SK-N-MC (cell line): ENCODE measurements around the gene RBKS.

Experiments used
- DNase-seq: peaks from one replicate; pipeline ENCODE4 v3.0.0-alpha.2; 2011; ENCODE audit warnings: low read depth, low spot score
- H3K27ac ChIP-seq: fragments of 200-600 bp; sonication (generic); 2 replicates; pipeline ENCODE4 v1.5.1; 2016; ENCODE audit warnings: mixed run types
- H3K36me3 ChIP-seq: fragments of 200-600 bp; sonication (generic); 2 replicates; pipeline ENCODE4 v1.6.1; 2017; ENCODE audit warnings: antibody characterized with exemption, low read length, mixed read lengths; ENCODE audit not compliant: insufficient read depth
- H3K4me3 ChIP-seq: fragments of 200-600 bp; sonication (generic); 2 replicates; pipeline ENCODE4 v1.5.1; 2016
- H3K9ac ChIP-seq: fragments of 200-600 bp; sonication (generic); 2 replicates; pipeline ENCODE4 v1.8.0; 2017; ENCODE audit warnings: mixed run types, mixed read lengths; ENCODE audit not compliant: insufficient read length
- H3K9me3 ChIP-seq: fragments of 200-600 bp; sonication (generic); 2 replicates; pipeline ENCODE4 v1.6.1; 2017; ENCODE audit warnings: low read depth, mild to moderate bottlenecking, antibody characterized with exemption, low read length, moderate library complexity, mixed read lengths
- EZH2 ChIP-seq: fragments of 200-600 bp; sonication (generic); IDR thresholded peaks from one replicate; pipeline ENCODE4 v1.6.1; 2017; ENCODE audit warnings: antibody characterized with exemption
- FOXP2 ChIP-seq: optimal IDR thresholded peaks from 2 replicates; pipeline ENCODE3; 2011; ENCODE audit warnings: mild to moderate bottlenecking, moderate library complexity; ENCODE audit not compliant: insufficient read depth; ENCODE audit errors: extremely low read length, control extremely low read depth
- POLR2AphosphoS5 ChIP-seq: IDR thresholded peaks from 2 replicates; pipeline ENCODE4 v1.6.1; 2012; ENCODE audit warnings: mild to moderate bottlenecking, low read depth, low read length, borderline replicate concordance

RBKS gene

DNA sequence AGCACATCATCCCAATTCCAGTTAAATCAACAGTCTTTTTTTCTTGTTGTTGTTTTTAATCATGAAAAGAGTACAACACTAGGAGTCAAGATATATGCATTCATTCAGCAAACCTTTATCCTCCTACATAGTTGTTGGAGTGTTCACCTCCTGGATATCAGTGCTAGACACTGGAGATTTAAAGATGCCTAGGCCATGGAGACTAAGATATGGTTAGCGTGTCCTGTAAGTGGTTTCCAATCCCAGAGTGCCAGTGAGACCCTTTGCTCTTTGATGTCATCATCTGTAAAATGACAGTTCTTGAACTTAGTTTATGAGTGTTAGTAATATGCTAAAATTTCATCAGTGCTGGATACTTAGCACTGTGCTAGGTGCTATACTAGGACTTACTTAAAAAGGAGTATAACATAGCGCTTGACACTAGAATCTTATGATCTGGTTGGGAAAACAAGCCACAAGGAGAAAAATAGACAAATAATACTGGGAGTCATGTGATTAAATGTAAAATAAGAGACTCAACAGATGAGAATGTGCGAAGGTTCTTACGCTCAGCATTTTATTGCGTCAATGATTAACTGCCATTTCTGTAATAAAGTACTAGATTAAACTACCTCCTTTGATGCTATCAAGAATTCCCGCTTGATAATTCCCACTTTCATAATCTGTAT lies 31.8 kb upstream of the RBKS start:
- no peak overlapping the region for H3K4me3 ChIP-seq
- H3K9ac ChIP-seq = no peak overlapping the region
- no peak for DNase-seq
- no peaks in the 10 kb centered on the region for H3K9me3 ChIP-seq
- no peak overlapping the region for H3K27ac ChIP-seq
- TF ChIP-seq POLR2AphosphoS5 (no peak), EZH2 (no peak), FOXP2 (no peak)
- H3K36me3 ChIP-seq = no peaks in the 10 kb centered on the region

GRCh38 chr2:27921424-27921823 lies 31.2 kb upstream of the RBKS start:
- H3K9ac ChIP-seq = no peak overlapping the region
- no peak overlapping the region for H3K4me3 ChIP-seq
- DNase-seq = no peak
- no peak overlapping the region for H3K27ac ChIP-seq
- H3K9me3 ChIP-seq = no peaks in the 10 kb centered on the region
- no peaks in the 10 kb centered on the region for H3K36me3 ChIP-seq
- no peak for TF ChIP-seq POLR2AphosphoS5
- TF ChIP-seq FOXP2 = no peak
- TF ChIP-seq EZH2 = no peak

- Histone ChIP-seq H3K4me3 (no peak overlapping the region), H3K9me3 (no peaks in the 10 kb centered on the region), H3K27ac (no peak overlapping the region), H3K36me3 (no peaks in the 10 kb centered on the region), H3K9ac (no peak overlapping the region)
- no peak for DNase-seq
- TF ChIP-seq POLR2AphosphoS5 (no peak), FOXP2 (no peak), EZH2 (no peak)
Observed at GRCh38 chr2:27920148-27920885, 30.1 kb upstream of the RBKS start.

DNA sequence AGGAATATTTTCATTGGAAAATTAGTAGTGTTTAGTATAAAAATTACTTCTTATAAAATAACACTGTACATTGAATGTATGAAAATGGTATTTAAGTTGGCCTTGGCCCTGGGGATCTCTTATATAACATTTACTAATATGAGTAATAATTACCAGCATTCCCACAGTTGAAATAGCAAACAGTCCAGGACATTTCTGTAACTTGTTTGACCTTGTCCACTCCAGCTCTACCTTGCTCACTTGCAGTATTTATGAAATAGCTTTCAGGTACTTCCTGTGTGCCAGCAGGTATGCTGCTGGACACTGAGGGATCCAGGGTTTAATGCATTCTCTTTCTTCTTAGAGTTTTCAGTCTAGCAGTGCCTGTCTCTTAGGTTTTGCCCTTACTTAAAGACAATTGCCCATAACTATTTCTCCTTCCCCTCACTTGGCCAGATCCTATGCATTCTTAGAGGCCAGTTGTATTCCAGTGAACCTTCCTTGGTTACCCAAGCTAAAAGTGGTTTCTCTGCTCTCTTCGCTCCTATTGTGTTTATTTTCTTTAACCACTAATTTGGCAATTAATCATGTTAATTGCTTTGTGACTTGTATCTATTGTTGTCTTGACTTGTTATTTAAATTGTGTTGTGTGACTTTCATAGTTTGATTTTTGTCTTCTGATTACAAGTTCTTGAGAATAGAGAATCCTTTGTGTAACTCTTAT lies 26.3 kb upstream of the RBKS start:
- Histone ChIP-seq H3K36me3 (no peaks in the 10 kb centered on the region), H3K9ac (no peak overlapping the region), H3K27ac (no peak overlapping the region), H3K4me3 (no peak overlapping the region), H3K9me3 (no peaks in the 10 kb centered on the region)
- DNase-seq = no peak
- no peak for TF ChIP-seq FOXP2
- no peak for TF ChIP-seq POLR2AphosphoS5
- TF ChIP-seq EZH2 = no peak

DNA sequence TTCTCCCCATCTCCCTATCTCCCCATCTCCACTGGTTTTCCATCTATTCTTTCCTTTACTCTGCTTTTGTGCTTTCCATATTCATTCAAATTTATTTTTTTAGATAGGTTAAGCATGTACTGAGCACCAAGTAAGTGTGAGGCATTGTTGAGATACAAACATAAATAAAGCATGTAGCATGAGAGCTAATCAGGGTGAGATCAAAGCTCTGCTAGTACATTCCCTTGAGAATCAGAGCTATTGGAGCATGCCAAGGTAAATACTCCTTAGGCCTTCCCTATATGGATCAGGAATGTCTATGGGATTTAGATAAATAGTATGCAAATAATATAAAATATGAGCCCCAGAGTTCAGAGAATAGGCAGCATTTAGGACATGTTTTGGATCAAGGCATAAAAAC lies 25.7 kb upstream of the RBKS start:
- Histone ChIP-seq H3K4me3 (no peak overlapping the region), H3K27ac (no peak overlapping the region), H3K9me3 (no peaks in the 10 kb centered on the region), H3K9ac (no peak overlapping the region), H3K36me3 (no peaks in the 10 kb centered on the region)
- TF ChIP-seq POLR2AphosphoS5 = no peak
- TF ChIP-seq FOXP2 = no peak
- no peak for TF ChIP-seq EZH2
- DNase-seq = no peak

DNA sequence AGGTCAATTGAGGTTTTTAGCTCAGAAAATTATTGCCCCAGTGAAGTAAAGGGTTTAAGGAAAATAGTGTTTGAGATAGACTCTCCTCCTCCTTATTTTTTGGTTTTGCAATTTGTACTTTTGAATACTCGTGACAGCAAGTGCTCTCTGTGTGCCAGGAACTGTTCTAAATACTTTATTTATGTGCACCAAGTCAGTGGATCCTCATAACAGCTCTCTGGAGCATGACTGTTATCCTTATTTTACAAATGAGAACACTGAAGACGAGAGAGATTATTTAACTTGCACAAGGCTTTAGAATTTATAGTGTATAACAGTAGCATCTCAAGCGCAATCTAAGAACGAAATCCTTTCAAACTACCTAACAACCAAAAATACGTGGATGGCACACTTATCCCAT lies 25.0 kb upstream of the RBKS start:
- TF ChIP-seq POLR2AphosphoS5 (no peak), FOXP2 (no peak), EZH2 (no peak)
- no peaks in the 10 kb centered on the region for H3K9me3 ChIP-seq
- H3K36me3 ChIP-seq = no peaks in the 10 kb centered on the region
- H3K9ac ChIP-seq = no peak overlapping the region
- DNase-seq = no peak
- H3K4me3 ChIP-seq = no peak overlapping the region
- H3K27ac ChIP-seq = no peak overlapping the region

DNA sequence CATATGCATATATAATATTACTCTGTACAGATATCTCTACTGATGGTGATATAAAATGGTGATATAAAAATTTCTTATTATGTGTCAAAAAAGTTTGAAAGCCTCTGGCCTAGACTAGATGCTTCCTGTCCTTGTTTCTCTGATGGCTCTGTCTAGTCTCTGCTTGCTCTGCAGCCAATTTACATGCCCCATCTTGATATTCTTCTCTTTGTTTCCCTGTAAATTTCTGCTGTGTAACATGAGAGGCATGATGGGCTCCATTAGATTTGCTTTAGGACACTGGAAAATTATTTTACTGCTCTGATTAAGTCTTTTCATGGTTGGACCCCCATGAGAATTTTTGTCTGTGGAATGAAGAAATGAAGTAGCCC lies 24.6 kb upstream of the RBKS start:
- no peak for DNase-seq
- H3K4me3 ChIP-seq = no peak overlapping the region
- H3K9me3 ChIP-seq = no peaks in the 10 kb centered on the region
- no peak overlapping the region for H3K9ac ChIP-seq
- no peak overlapping the region for H3K27ac ChIP-seq
- TF ChIP-seq EZH2 (no peak), POLR2AphosphoS5 (no peak), FOXP2 (no peak)
- no peaks in the 10 kb centered on the region for H3K36me3 ChIP-seq

GRCh38 chr2:27914041-27914804 lies 24.0 kb upstream of the RBKS start:
- Histone ChIP-seq H3K27ac (no peak overlapping the region), H3K9me3 (no peaks in the 10 kb centered on the region), H3K9ac (no peak overlapping the region), H3K36me3 (no peaks in the 10 kb centered on the region), H3K4me3 (no peak overlapping the region)
- DNase-seq = no peak
- TF ChIP-seq EZH2 (no peak), FOXP2 (no peak), POLR2AphosphoS5 (no peak)
